GM12873 (cell line): ENCODE measurements around the gene ZNF599.

ENCODE experiments used
- CTCF ChIP-seq: IDR thresholded peaks from 2 replicates; pipeline ENCODE4 v1.5.1; 2012; ENCODE audit warnings: low read depth, mild to moderate bottlenecking, moderate library complexity, low read length, control low read depth; ENCODE audit not compliant: insufficient read depth; ENCODE audit errors: missing control alignments

ZNF599 gene

DNA sequence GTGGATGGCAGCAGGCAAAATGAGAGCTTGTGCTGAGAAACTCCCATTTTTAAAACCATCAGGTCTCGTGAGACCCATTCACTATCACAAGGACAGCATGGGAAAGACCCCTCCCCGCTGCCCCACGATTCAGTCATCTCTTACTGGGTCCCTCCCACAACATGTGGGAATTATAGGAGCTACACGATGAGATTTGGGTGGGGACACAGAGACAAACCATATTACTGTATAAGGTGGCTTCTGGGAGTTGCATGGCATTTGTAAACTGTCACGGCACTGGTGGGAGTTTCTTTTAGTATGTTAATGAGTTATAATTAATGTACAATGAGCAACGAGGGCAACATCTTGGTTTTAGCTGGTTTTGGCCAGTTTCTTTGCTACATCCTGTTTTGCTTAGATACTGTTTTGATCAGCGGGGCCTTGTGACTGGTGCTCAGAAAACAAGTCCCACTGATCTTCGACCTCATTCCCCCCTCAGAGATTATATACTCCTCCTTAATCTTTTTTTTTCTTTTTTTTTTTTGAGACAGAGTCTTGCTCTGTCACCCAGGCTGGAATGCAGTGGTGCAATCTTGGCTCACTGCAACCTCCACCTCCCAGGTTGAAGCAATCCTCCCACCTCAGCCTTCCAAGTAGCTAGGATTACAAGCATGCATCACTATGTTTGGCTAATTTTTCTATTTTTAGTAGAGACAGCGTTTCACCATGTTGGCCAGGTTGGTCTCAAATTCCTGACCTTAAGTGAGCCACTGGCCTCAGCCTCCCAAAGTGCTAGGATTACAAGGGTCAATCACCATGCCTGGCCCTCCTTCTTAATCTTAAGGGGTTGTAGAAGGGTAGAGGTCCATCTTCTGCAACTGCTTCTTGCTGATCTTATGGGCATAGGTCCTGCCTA is 21.3 kb upstream of the ZNF599 start:
- TF ChIP-seq CTCF = no peak

DNA sequence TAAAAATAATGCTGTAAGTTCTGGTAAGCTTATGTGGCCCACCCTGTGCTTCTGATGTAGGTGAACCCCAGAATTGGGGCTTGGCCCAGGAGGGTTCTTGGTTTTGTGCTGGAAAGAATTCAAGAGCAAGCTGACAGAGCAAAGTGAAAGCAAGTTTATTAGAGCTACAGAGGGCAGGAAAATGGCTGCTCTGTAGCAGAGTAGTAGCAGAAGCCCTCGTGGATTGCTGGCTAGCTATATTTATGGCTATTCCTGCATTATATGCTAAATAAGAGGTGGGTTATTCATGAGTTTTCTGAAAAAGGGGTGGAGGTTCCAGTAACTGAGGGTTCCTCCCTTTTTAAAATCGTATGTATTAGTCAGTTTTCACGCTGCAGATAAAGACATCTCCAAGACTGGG is 20.6 kb upstream of the ZNF599 start:
- no peak for TF ChIP-seq CTCF

DNA sequence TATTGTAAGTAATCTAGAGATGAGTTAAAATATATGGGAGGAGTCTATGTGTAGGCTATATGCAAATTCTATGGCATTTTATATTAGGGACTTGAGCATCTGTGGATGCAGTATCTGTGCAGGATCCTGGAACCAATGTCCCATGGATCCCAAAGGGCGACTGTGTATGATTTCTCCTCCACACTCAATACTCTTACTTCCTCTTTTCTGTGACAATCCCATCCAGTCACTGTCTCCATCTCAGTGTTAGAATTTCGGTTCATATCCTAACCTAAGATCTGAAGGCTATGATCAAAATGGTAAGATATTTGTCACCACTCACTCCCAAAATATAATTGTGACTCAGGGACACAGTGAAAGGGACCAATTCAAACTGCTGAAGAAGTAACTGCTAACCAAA is 15.1 kb upstream of the ZNF599 start:
- no peak for TF ChIP-seq CTCF

DNA sequence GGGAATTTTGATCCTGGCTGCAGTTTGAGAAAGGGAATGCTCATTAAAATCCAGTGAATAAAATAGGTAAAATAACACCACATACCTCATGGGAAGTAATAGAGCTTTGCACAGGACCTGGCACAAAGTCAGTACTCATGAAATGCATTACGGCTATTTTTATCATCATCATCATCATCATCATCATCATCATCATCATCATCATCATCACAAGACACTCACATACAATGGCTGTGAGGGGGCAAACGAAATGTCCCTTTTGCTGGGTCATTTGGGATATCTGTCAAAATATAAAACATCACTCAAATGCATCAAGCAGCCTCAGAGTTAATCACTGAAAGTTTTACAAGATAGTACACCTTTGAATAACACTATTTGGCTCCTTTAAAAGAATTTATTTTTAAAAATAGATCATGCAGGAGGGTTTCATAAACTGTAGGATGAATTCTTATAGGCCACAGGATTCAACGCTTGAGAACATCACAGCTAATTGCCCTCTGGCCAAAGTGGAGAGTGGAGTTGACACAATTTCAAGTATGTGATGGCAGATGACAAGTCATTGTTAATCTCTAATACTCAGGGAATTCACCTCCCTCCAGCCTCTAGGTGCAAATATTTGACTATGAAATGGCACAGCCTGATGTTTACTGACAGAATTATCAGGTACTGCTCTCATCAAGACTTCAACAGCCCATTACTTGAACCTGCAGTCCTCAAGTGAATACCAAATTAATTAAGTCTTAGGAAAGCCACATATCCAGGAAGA is 14.2 kb upstream of the ZNF599 start:
- TF ChIP-seq CTCF = no peak

- TF ChIP-seq CTCF = no peak
Observed at GRCh38 chr19:34786236-34786635, 13.2 kb upstream of the ZNF599 start.

- no peak for TF ChIP-seq CTCF
Observed at GRCh38 chr19:34779652-34780051, 6.6 kb upstream of the ZNF599 start.

- TF ChIP-seq CTCF = no peak
Observed at GRCh38 chr19:34778342-34778741, 5.3 kb upstream of the ZNF599 start.
